ENCODE data around the gene IRF2. TPM values are rescaled to one million over a fixed set of nuclear protein-coding genes. Genes with fewer than 3 reads are reported as not detected.
A peak's percentile ranks its signal among the peaks of the same experiment; 100 is the strongest.

Gene IRF2
- total RNA-seq, 1 donor from 2014 or later: 18.8 TPM

- peak overlapping the region; percentile 61 for H3K27ac ChIP-seq (ENCODE audit: low read depth, low read length)
Observed at GRCh38 chr4:184396570-184397515, 77.5 kb downstream of the IRF2 start.

GRCh38 chr4:184395971-184396391 lies 78.4 kb downstream of the IRF2 start:
- Histone ChIP-seq H3K27ac (ENCODE audit: low read depth, low read length) (peak overlapping the region; percentile 72), H3K4me3 (ENCODE audit: low read length in 3 of 3) (no peak overlapping the region), H3K9ac (ENCODE audit: low read depth in 1 of 3, low read length in 3 of 3) (peak overlapping the region in 1 of 3 donors; percentile 41), H3K27me3 (ENCODE audit: control insufficient read depth in 3 of 3, insufficient read depth in 3 of 3, low read length in 3 of 3) (no peaks in the 10 kb centered on the region), H3K4me1 (ENCODE audit: control insufficient read depth in 3 of 3, insufficient read depth in 3 of 3, low read length in 3 of 3) (peaks cover 38 to 64% (median 53%) of the 10 kb centered on the region in 3 donors), H3K9me3 (ENCODE audit: control insufficient read depth in 3 of 3, low read length in 3 of 3) (no peaks in the 10 kb centered on the region), H3K36me3 (ENCODE audit: control insufficient read depth in 3 of 3, insufficient read depth in 3 of 3, low read length in 3 of 3) (peaks cover 28 to 38% (median 30%) of the 10 kb centered on the region in 3 donors)

More at GRCh38 chr4:184396570-184397515, 77.5 kb downstream of the IRF2 start:
- no peak overlapping the region for H3K4me3 ChIP-seq (ENCODE audit: low read length in 3 of 3)
- no peak overlapping the region for H3K9ac ChIP-seq (ENCODE audit: low read depth in 1 of 3, low read length in 3 of 3)
- H3K36me3 ChIP-seq (ENCODE audit: control insufficient read depth in 3 of 3, insufficient read depth in 3 of 3, low read length in 3 of 3): peaks cover 20 to 30% (median 22%) of the 10 kb centered on the region in 3 donors
- H3K9me3 ChIP-seq (ENCODE audit: control insufficient read depth in 3 of 3, low read length in 3 of 3): no peaks in the 10 kb centered on the region
- no peaks in the 10 kb centered on the region for H3K27me3 ChIP-seq (ENCODE audit: control insufficient read depth in 3 of 3, insufficient read depth in 3 of 3, low read length in 3 of 3)
- peaks cover 47 to 69% (median 58%) of the 10 kb centered on the region in 3 donors for H3K4me1 ChIP-seq (ENCODE audit: control insufficient read depth in 3 of 3, insufficient read depth in 3 of 3, low read length in 3 of 3)

- Histone ChIP-seq H3K4me1 (ENCODE audit: control insufficient read depth in 3 of 3, insufficient read depth in 3 of 3, low read length in 3 of 3) (peaks cover 33 to 64% (median 54%) of the 10 kb centered on the region in 3 donors), H3K4me3 (ENCODE audit: low read length in 3 of 3) (peak overlapping the region in 1 of 3 donors; percentile 13), H3K36me3 (ENCODE audit: control insufficient read depth in 3 of 3, insufficient read depth in 3 of 3, low read length in 3 of 3) (peaks cover 33 to 43% (median 35%) of the 10 kb centered on the region in 3 donors), H3K9me3 (ENCODE audit: control insufficient read depth in 3 of 3, low read length in 3 of 3) (no peaks in the 10 kb centered on the region), H3K27me3 (ENCODE audit: control insufficient read depth in 3 of 3, insufficient read depth in 3 of 3, low read length in 3 of 3) (no peaks in the 10 kb centered on the region), H3K27ac (ENCODE audit: low read depth, low read length) (peak overlapping the region; percentile 72), H3K9ac (ENCODE audit: low read depth in 1 of 3, low read length in 3 of 3) (peak overlapping the region in 2 of 3 donors; percentile 36 to 41)
Observed at GRCh38 chr4:184395451-184395917, 78.9 kb downstream of the IRF2 start.

- no peaks in the 10 kb centered on the region for H3K27me3 ChIP-seq (ENCODE audit: control insufficient read depth in 3 of 3, insufficient read depth in 3 of 3, low read length in 3 of 3)
- no peaks in the 10 kb centered on the region for H3K9me3 ChIP-seq (ENCODE audit: control insufficient read depth in 3 of 3, low read length in 3 of 3)
- peak overlapping the region in 1 of 3 donors; percentile 40 for H3K9ac ChIP-seq (ENCODE audit: low read depth in 1 of 3, low read length in 3 of 3)
- H3K4me3 ChIP-seq (ENCODE audit: low read length in 3 of 3): no peak overlapping the region
- H3K36me3 ChIP-seq (ENCODE audit: control insufficient read depth in 3 of 3, insufficient read depth in 3 of 3, low read length in 3 of 3): peaks cover 45 to 59% (median 50%) of the 10 kb centered on the region in 3 donors
- peak overlapping the region; percentile 67 for H3K27ac ChIP-seq (ENCODE audit: low read depth, low read length)
- H3K4me1 ChIP-seq (ENCODE audit: control insufficient read depth in 3 of 3, insufficient read depth in 3 of 3, low read length in 3 of 3): peaks cover 18 to 49% (median 39%) of the 10 kb centered on the region in 3 donors
Observed at GRCh38 chr4:184392748-184393559, 81.4 kb downstream of the IRF2 start.

GRCh38 chr4:184392316-184392715 lies 82.0 kb downstream of the IRF2 start:
- peak overlapping the region in 1 of 3 donors; percentile 40 for H3K9ac ChIP-seq (ENCODE audit: low read depth in 1 of 3, low read length in 3 of 3)
- peaks cover 14 to 45% (median 36%) of the 10 kb centered on the region in 3 donors for H3K4me1 ChIP-seq (ENCODE audit: control insufficient read depth in 3 of 3, insufficient read depth in 3 of 3, low read length in 3 of 3)
- no peaks in the 10 kb centered on the region for H3K9me3 ChIP-seq (ENCODE audit: control insufficient read depth in 3 of 3, low read length in 3 of 3)
- H3K36me3 ChIP-seq (ENCODE audit: control insufficient read depth in 3 of 3, insufficient read depth in 3 of 3, low read length in 3 of 3): peaks cover 45 to 57% (median 47%) of the 10 kb centered on the region in 3 donors
- H3K27ac ChIP-seq (ENCODE audit: low read depth, low read length): peak overlapping the region; percentile 67
- no peak overlapping the region for H3K4me3 ChIP-seq (ENCODE audit: low read length in 3 of 3)
- no peaks in the 10 kb centered on the region for H3K27me3 ChIP-seq (ENCODE audit: control insufficient read depth in 3 of 3, insufficient read depth in 3 of 3, low read length in 3 of 3)

GRCh38 chr4:184389978-184390900 lies 84.1 kb downstream of the IRF2 start:
- H3K9ac ChIP-seq (ENCODE audit: low read depth in 1 of 3, low read length in 3 of 3): no peak overlapping the region
- H3K9me3 ChIP-seq (ENCODE audit: control insufficient read depth in 3 of 3, low read length in 3 of 3): no peaks in the 10 kb centered on the region
- H3K27me3 ChIP-seq (ENCODE audit: control insufficient read depth in 3 of 3, insufficient read depth in 3 of 3, low read length in 3 of 3): no peaks in the 10 kb centered on the region
- H3K4me1 ChIP-seq (ENCODE audit: control insufficient read depth in 3 of 3, insufficient read depth in 3 of 3, low read length in 3 of 3): peaks cover 26 to 48% (median 39%) of the 10 kb centered on the region in 3 donors
- no peak overlapping the region for H3K4me3 ChIP-seq (ENCODE audit: low read length in 3 of 3)
- H3K36me3 ChIP-seq (ENCODE audit: control insufficient read depth in 3 of 3, insufficient read depth in 3 of 3, low read length in 3 of 3): peaks cover 41 to 56% (median 49%) of the 10 kb centered on the region in 3 donors
- H3K27ac ChIP-seq (ENCODE audit: low read depth, low read length): peak overlapping the region; percentile 49

GRCh38 chr4:184388106-184388505 lies 86.2 kb downstream of the IRF2 start:
- peaks cover 30 to 46% (median 43%) of the 10 kb centered on the region in 3 donors for H3K36me3 ChIP-seq (ENCODE audit: control insufficient read depth in 3 of 3, insufficient read depth in 3 of 3, low read length in 3 of 3)
- no peak overlapping the region for H3K4me3 ChIP-seq (ENCODE audit: low read length in 3 of 3)
- H3K9ac ChIP-seq (ENCODE audit: low read depth in 1 of 3, low read length in 3 of 3): no peak overlapping the region
- no peaks in the 10 kb centered on the region for H3K9me3 ChIP-seq (ENCODE audit: control insufficient read depth in 3 of 3, low read length in 3 of 3)
- H3K27me3 ChIP-seq (ENCODE audit: control insufficient read depth in 3 of 3, insufficient read depth in 3 of 3, low read length in 3 of 3): no peaks in the 10 kb centered on the region
- no peak overlapping the region for H3K27ac ChIP-seq (ENCODE audit: low read depth, low read length)
- H3K4me1 ChIP-seq (ENCODE audit: control insufficient read depth in 3 of 3, insufficient read depth in 3 of 3, low read length in 3 of 3): peaks cover 45 to 60% (median 60%) of the 10 kb centered on the region in 3 donors

GRCh38 chr4:184387351-184387750 lies 87.0 kb downstream of the IRF2 start:
- peaks cover 29 to 45% (median 40%) of the 10 kb centered on the region in 3 donors for H3K36me3 ChIP-seq (ENCODE audit: control insufficient read depth in 3 of 3, insufficient read depth in 3 of 3, low read length in 3 of 3)
- no peaks in the 10 kb centered on the region for H3K9me3 ChIP-seq (ENCODE audit: control insufficient read depth in 3 of 3, low read length in 3 of 3)
- H3K27me3 ChIP-seq (ENCODE audit: control insufficient read depth in 3 of 3, insufficient read depth in 3 of 3, low read length in 3 of 3): no peaks in the 10 kb centered on the region
- H3K9ac ChIP-seq (ENCODE audit: low read depth in 1 of 3, low read length in 3 of 3): peak overlapping the region in 2 of 3 donors; percentile 45 to 69
- H3K27ac ChIP-seq (ENCODE audit: low read depth, low read length): peak overlapping the region; percentile 78
- H3K4me3 ChIP-seq (ENCODE audit: low read length in 3 of 3): peak overlapping the region in 1 of 3 donors; percentile 36
- H3K4me1 ChIP-seq (ENCODE audit: control insufficient read depth in 3 of 3, insufficient read depth in 3 of 3, low read length in 3 of 3): peaks cover 52 to 65% (median 61%) of the 10 kb centered on the region in 3 donors
